Kidney (tissue), 14 donors: ENCODE measurements around the gene TRAPPC12. TPM values are rescaled to one million over a fixed set of nuclear protein-coding genes. Genes with fewer than 3 reads are reported as not detected.

ENCODE experiments used
- DNase-seq, 5 donors: peaks; one replicate each; pipeline ENCODE4 v3.0.0-alpha.2; 2013 to 2020
- FAIRE-seq: peaks from 2 replicates; lab custom pipeline; 2012; peaks lifted over from hg19 to GRCh38; lab: Jason Lieb, UNC
- H3K27ac ChIP-seq, 2 donors: one replicate each; pipeline ENCODE4 v1.7.0; 2013; ENCODE audit warnings: low read depth in 2 of 2, low read length in 2 of 2, inconsistent platforms in 1 of 2
- H3K27me3 ChIP-seq: one replicate; pipeline ENCODE4 v1.7.1; 2013; ENCODE audit warnings: low read length, inconsistent platforms; ENCODE audit not compliant: control insufficient read depth, insufficient read depth
- H3K36me3 ChIP-seq, 3 donors: one replicate each; pipeline versions ENCODE4 v1.7.0 to v1.7.1; 2013; ENCODE audit warnings: low read length in 3 of 3, control low read depth in 1 of 3, inconsistent platforms in 1 of 3; ENCODE audit not compliant: insufficient read depth in 3 of 3, control insufficient read depth in 2 of 3
- H3K4me1 ChIP-seq, 3 donors: one replicate each; pipeline versions ENCODE4 v1.7.0 to v1.7.1; 2013; ENCODE audit warnings: low read length in 3 of 3, inconsistent platforms in 1 of 3, low read depth in 1 of 3; ENCODE audit not compliant: control insufficient read depth in 2 of 3, insufficient read depth in 2 of 3
- H3K4me3 ChIP-seq, 3 donors: one replicate each; pipeline versions ENCODE4 v1.7.0 to v1.8.1; 2013; ENCODE audit warnings: low read length in 3 of 3, control low read depth in 1 of 3, inconsistent platforms in 1 of 3
- H3K9ac ChIP-seq, 3 donors: one replicate each; pipeline versions ENCODE4 v1.7.0 to v1.7.1; 2013; ENCODE audit warnings: low read length in 3 of 3, control low read depth in 1 of 3, inconsistent platforms in 1 of 3
- H3K9me3 ChIP-seq, 3 donors: one replicate each; pipeline versions ENCODE4 v1.7.0 to v1.7.1; 2013; ENCODE audit warnings: low read length in 3 of 3, control low read depth in 1 of 3, inconsistent platforms in 1 of 3; ENCODE audit not compliant: control insufficient read depth in 2 of 3, insufficient read depth in 1 of 3
- intact Hi-C: fragments of 100-400 bp; cut with DNase I; formaldehyde crosslinking; loops from one replicate; pipeline ENCODE4 v1.11.1; 2022
- polyA plus RNA-seq: library from polyadenylated mRNA; stranded (reverse); fragments of 350-450 nt; fragmentation: Illumina TruSeq; extraction: RNeasy Lipid Tissue Mini Kit (QIAGEN cat#74804); gene quantifications from one replicate; pipeline ENCODE4 v1.2.3, GENCODE V29; 2014; ENCODE audit warnings: low read depth, low replicate concordance; ENCODE audit not compliant: insufficient read depth
- total RNA-seq: library from RNA; stranded (reverse); fragmentation: NEBNext Ultra II Directional; extraction: Animal tissue kit (Norgen Biotek cat#: 25700); gene quantifications from one replicate; pipeline ENCODE4 v1.2.1, GENCODE V29; 2021
- TF ChIP-seq, protein P1 (sequence below): IDR thresholded peaks from 3 replicates; pipeline ENCODE4 v1.5.1; 2012; ENCODE audit warnings: mild to moderate bottlenecking, moderate library complexity, borderline replicate concordance; ENCODE audit not compliant: insufficient read depth; ENCODE audit errors: extremely low read depth
- donor health status: control.
- donor health status: control.
- donor health status: control.
- donor health status: control.
- donor health status: control.
- donor health status: DM: yes; HTN: yes; CAD: no.
- donor health status: Normal renal cell carcinoma (clear cell type).

The TRAPPC12 gene
- total and polyA plus RNA-seq, 2 donors from 2014 or later, result 81.6 to 104 TPM

DNA sequence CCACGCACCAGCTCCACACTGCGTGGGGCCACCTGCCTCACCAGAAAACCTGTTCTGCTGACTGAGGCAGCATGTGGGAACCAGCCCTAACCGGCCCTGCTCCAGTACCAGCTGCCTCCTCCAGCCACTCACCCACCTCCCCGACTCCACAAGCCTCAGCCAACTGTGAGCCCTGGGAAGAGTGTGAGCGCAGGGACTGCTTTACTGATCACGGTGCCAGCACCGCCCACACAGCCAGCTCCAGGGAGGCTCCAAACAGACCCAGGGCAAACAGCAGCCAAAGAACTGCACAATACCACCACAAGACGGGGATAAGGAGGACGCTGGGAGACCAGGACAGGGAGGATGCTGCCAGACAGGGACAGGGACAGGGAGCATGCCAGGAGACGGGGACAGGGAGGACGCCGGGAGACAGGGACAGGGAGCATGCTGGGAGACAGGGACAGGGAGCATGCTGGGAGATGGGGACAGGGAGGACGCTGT lies 30.2 kb upstream of the TRAPPC12 start:
- peaks cover 0 to 4% (median 0%) of the 10 kb centered on the region in 3 donors for H3K36me3 ChIP-seq
- FAIRE-seq, result no peak
- intact Hi-C loops, result no loop called here
- H3K4me3 ChIP-seq, result peak overlapping the region; percentile 20 to 48 (median 39)
- H3K9ac ChIP-seq, result peak overlapping the region in 2 of 3 donors; percentile 39 to 78
- TF ChIP-seq, protein P1, sequence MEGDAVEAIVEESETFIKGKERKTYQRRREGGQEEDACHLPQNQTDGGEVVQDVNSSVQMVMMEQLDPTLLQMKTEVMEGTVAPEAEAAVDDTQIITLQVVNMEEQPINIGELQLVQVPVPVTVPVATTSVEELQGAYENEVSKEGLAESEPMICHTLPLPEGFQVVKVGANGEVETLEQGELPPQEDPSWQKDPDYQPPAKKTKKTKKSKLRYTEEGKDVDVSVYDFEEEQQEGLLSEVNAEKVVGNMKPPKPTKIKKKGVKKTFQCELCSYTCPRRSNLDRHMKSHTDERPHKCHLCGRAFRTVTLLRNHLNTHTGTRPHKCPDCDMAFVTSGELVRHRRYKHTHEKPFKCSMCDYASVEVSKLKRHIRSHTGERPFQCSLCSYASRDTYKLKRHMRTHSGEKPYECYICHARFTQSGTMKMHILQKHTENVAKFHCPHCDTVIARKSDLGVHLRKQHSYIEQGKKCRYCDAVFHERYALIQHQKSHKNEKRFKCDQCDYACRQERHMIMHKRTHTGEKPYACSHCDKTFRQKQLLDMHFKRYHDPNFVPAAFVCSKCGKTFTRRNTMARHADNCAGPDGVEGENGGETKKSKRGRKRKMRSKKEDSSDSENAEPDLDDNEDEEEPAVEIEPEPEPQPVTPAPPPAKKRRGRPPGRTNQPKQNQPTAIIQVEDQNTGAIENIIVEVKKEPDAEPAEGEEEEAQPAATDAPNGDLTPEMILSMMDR, result no peak
- peak; percentile 59 to 90 (median 69) for DNase-seq
- H3K4me1 ChIP-seq, result peaks cover 0 to 18% (median 6%) of the 10 kb centered on the region in 3 donors
- H3K27me3 ChIP-seq, result no peaks in the 10 kb centered on the region
- H3K27ac ChIP-seq, result peak overlapping the region; percentile 78 to 91
- H3K9me3 ChIP-seq, result no peaks in the 10 kb centered on the region

DNA sequence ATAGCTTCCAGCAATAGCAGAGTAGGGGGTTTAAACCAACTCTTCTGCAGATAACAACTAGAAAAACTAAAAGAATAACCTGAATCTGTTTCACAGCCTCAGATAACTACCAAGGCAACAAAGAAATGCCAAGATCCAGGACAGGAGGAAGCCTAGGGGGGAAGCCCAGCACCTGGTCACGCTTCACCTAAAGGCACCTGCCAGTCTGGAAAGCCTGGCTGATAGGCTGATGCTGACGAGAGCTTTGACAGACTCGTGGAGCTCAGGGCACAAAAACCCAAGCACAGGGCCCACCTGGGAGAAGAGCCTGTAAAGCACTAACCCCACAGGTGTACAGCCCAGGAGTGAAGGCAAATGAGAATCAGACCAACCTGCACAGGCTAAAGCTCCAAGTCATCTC lies 24.5 kb upstream of the TRAPPC12 start:
- Histone ChIP-seq H3K27me3 (no peaks in the 10 kb centered on the region), H3K9ac (no peak overlapping the region), H3K27ac (peak overlapping the region; percentile 3 to 74), H3K4me3 (no peak overlapping the region), H3K4me1 (peaks cover 0 to 11% (median 7%) of the 10 kb centered on the region in 3 donors), H3K9me3 (no peaks in the 10 kb centered on the region), H3K36me3 (peaks cover 0 to 4% (median 0%) of the 10 kb centered on the region in 3 donors)
- peak in 1 of 5 donors; percentile 27 for DNase-seq
- no peak for FAIRE-seq
- intact Hi-C loops, result no loop called here
- TF ChIP-seq, protein P1, result no peak

DNA sequence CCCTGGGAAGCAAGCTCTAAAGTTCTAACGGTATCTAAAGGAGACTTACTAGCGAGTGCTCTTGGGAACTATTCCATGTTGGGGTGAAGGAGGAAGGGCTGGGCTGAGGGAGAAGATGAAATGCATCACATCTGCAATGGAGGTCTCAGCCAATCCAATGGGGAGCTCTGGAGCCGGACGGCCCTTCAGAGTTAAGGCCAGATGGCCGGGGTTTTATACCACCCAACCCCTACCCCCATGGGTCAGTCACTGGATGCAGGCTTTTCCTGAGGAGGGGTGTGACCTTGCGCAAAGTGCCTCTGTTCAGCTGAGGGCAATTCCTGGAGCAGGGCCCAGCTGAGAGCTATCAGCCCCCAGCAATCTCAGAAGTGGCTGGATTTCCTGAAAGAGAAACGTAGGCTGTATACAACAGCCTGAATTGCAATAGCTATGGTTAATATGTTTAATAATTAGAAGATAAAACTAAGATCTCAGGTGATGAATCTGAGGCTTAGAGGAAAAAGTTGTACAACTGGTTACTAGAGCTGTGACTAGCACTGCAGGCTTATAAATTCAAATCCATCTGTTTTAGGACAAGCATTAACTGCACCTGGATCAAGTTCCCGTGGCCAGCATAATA lies 23.4 kb upstream of the TRAPPC12 start:
- TF ChIP-seq, protein P1, result no peak
- H3K9ac ChIP-seq, result no peak overlapping the region
- no peak for FAIRE-seq
- peak overlapping the region in 2 of 3 donors; percentile 20 to 42 for H3K4me3 ChIP-seq
- no peaks in the 10 kb centered on the region for H3K27me3 ChIP-seq
- peaks cover 0 to 11% (median 7%) of the 10 kb centered on the region in 3 donors for H3K4me1 ChIP-seq
- peaks cover 0 to 4% (median 0%) of the 10 kb centered on the region in 3 donors for H3K36me3 ChIP-seq
- H3K9me3 ChIP-seq, result no peaks in the 10 kb centered on the region
- H3K27ac ChIP-seq, result peak overlapping the region; percentile 57 to 59
- intact Hi-C loops, result no loop called here
- peak in 2 of 5 donors; percentile 39 to 44 for DNase-seq
